Heart left ventricle (tissue), 16 donors: ENCODE data around the gene MEX3C. TPM values are rescaled to one million over a fixed set of nuclear protein-coding genes. Genes with fewer than 3 reads are reported as not detected.

ENCODE experiments used
- ATAC-seq, 4 donors: fragments of 200-7000 bp; cut with Tn5 transposase; one replicate each; pipeline ENCODE4 v1.9.1; 2020 to 2022; ENCODE audit warnings: moderate library complexity in 4 of 4, mild to moderate bottlenecking in 3 of 4, moderate number of reproducible peaks in 1 of 4
- DNase-seq, 5 donors: peaks; one replicate each; pipeline ENCODE4 v3.0.0-alpha.2; 2020
- H3K27ac ChIP-seq, 12 donors: fragments of 200-600 bp; sonication (generic) in 4 of 12; one replicate each; pipeline versions ENCODE4 v1.5.0 to v1.8.0; 2016 to 2022; ENCODE audit warnings: mild to moderate bottlenecking in 2 of 12
- H3K27me3 ChIP-seq, 9 donors: fragments of 200-600 bp; sonication (generic) in 2 of 9; one replicate each; pipeline versions ENCODE4 v1.5.1 to v1.8.0; 2016 to 2022; ENCODE audit warnings: mild to moderate bottlenecking in 3 of 9
- H3K36me3 ChIP-seq, 9 donors: fragments of 200-600 bp; sonication (generic) in 2 of 9; one replicate each; pipeline versions ENCODE4 v1.5.0 to v1.8.0; 2018 to 2022; ENCODE audit warnings: mild to moderate bottlenecking in 2 of 9
- H3K4me1 ChIP-seq, 12 donors: fragments of 200-600 bp; sonication (generic) in 4 of 12; one replicate each; pipeline versions ENCODE4 v1.5.0 to v1.8.0; 2016 to 2022; ENCODE audit warnings: mild to moderate bottlenecking in 3 of 12
- H3K4me3 ChIP-seq, 12 donors: fragments of 200-600 bp; sonication (generic) in 4 of 12; one replicate each; pipeline versions ENCODE4 v1.5.0 to v1.8.0; 2017 to 2022; ENCODE audit warnings: mild to moderate bottlenecking in 9 of 12, moderate library complexity in 4 of 12
- H3K9me3 ChIP-seq, 12 donors: fragments of 200-600 bp; sonication (generic) in 4 of 12; one replicate each; pipeline versions ENCODE4 v1.5.0 to v1.8.0; 2016 to 2022; ENCODE audit warnings: mild to moderate bottlenecking in 1 of 12
- POLR2A ChIP-seq, 2 donors: fragments of 450-650 bp; IDR thresholded peaks; one replicate each; pipeline ENCODE4 v1.6.1; 2017; ENCODE audit warnings: antibody characterized with exemption in 2 of 2, mild to moderate bottlenecking in 2 of 2, moderate library complexity in 2 of 2
- WGBS, 4 donors: extraction: QIAGEN DNeasy Blood & Tissue Kit in 2 of 4; methylation state at CpG; one replicate each; pipeline versions ENCODE4 v1.1.5 to v1.1.7; 2013 to 2018; 5-methylcytosine and 5-hydroxymethylcytosine counted together
- intact Hi-C, 10 donors: fragments of 100-400 bp; cut with DNase I; formaldehyde crosslinking; loops; one replicate each; pipeline versions ENCODE4 v1.11.1 to v1.14.2; 2022
- polyA plus RNA-seq, 2 donors: library from polyadenylated mRNA; stranded (reverse); fragments of 200-250 nt; gene quantifications; one replicate each; pipeline ENCODE4 v1.2.3, GENCODE V29; 2013
- total RNA-seq, 9 donors: library from RNA; depleted of rRNA in 2 of 9; stranded (reverse); fragments of >200 nt in 2 of 9; fragmentation: NEBNext Ultra II Directional in 3 of 9; extraction: Animal tissue kit (Norgen Biotek cat#: 25700) in 3 of 9; gene quantifications; one replicate each; pipeline versions ENCODE4 v1.1.0 to v1.2.4, GENCODE V29; 2016 to 2023
- TF ChIP-seq, protein P1 (sequence below), 12 donors: fragments of 200-600 bp; sonication (generic) in 4 of 12; IDR thresholded peaks; one replicate each; pipeline versions ENCODE4 v1.5.0 to v1.8.0; 2018 to 2022; ENCODE audit warnings: antibody characterized with exemption in 12 of 12, mild to moderate bottlenecking in 5 of 12
- donor health status: ischemic (EF 13 %, LVEDD 7.1; RV severe dilation, severe dysfunction).
- donor health status: healthy with polysubstance abuse.
- donor health status: DM: no; HTN: yes; CAD: no.
- donor health status: DM: no; HTN: no; CAD: no.
- donor health status: ischemic (EF 25% LVEDD 6.9; RV normal size, moderate dysfunction).
- donor health status: ischemic (EF 25% LVEDD 5.7; RV mildly dilated, moderate dysfunction).
- donor health status: healthy.
- donor health status: DM: yes; HTN: yes; CAD: no.
- donor health status: ischemic (EF 35%, LVEDD 5.7; RV mildly dilated, moderate dysfunction).
- donor health status: nonischemic (EF 11% LVEDD 7.7; RV severe dilation, severe dysfunction).
- donor health status: DM: yes; HTN: yes; CAD: no.
- donor health status: PGD.
- donor health status: ischemic (EF 29% LVEDD 5.4; RV normal size, mild dysfunction).
- donor health status: nonischemic (EF 23%, LVEDD 6.1; RV moderate dilation, normal function).

MEX3C gene
- total and polyA plus RNA-seq, 11 donors, result 6.2 to 28.2 (median 20.6) TPM

GRCh38 chr18:51196811-51197660, 445 bp downstream of the MEX3C start:
- ATAC-seq, result peak in 2 of 4 donors; percentile 3 to 7
- H3K27me3 ChIP-seq, result no peaks in the 10 kb centered on the region
- H3K4me3 ChIP-seq, result peak overlapping the region; percentile 64 to 99 (median 88)
- H3K4me1 ChIP-seq, result peaks cover 7 to 38% (median 34%) of the 10 kb centered on the region in 12 donors
- WGBS, 4 donors, result 0 to 1% (median 1%) methylated on average over 28 to 102 of the region's 102 CpGs
- no peaks in the 10 kb centered on the region for H3K36me3 ChIP-seq
- peak overlapping the region; percentile 92 to 99 (median 96) for H3K27ac ChIP-seq
- peaks cover 0 to 7% (median 0%) of the 10 kb centered on the region in 12 donors for H3K9me3 ChIP-seq
- peak; percentile 71 to 83 (median 74) for DNase-seq
- intact Hi-C loops, result loop anchor here in 3 of 10 donors (5.0 to 10.0 kb wide), 4 partner anchors 162 to 320 kb away; partner anchors contain the start of genes SMAD4 (in 2 of the 3), ELAC1 (in 1 of the 3) and ME2 (in 1 of the 3)
- peak; percentile 51 to 58 for TF ChIP-seq POLR2A (IDR thresholded peaks at IDR 0.05)
- TF ChIP-seq, protein P1, sequence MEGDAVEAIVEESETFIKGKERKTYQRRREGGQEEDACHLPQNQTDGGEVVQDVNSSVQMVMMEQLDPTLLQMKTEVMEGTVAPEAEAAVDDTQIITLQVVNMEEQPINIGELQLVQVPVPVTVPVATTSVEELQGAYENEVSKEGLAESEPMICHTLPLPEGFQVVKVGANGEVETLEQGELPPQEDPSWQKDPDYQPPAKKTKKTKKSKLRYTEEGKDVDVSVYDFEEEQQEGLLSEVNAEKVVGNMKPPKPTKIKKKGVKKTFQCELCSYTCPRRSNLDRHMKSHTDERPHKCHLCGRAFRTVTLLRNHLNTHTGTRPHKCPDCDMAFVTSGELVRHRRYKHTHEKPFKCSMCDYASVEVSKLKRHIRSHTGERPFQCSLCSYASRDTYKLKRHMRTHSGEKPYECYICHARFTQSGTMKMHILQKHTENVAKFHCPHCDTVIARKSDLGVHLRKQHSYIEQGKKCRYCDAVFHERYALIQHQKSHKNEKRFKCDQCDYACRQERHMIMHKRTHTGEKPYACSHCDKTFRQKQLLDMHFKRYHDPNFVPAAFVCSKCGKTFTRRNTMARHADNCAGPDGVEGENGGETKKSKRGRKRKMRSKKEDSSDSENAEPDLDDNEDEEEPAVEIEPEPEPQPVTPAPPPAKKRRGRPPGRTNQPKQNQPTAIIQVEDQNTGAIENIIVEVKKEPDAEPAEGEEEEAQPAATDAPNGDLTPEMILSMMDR (IDR thresholded peaks at IDR 0.05), result no peak

DNA sequence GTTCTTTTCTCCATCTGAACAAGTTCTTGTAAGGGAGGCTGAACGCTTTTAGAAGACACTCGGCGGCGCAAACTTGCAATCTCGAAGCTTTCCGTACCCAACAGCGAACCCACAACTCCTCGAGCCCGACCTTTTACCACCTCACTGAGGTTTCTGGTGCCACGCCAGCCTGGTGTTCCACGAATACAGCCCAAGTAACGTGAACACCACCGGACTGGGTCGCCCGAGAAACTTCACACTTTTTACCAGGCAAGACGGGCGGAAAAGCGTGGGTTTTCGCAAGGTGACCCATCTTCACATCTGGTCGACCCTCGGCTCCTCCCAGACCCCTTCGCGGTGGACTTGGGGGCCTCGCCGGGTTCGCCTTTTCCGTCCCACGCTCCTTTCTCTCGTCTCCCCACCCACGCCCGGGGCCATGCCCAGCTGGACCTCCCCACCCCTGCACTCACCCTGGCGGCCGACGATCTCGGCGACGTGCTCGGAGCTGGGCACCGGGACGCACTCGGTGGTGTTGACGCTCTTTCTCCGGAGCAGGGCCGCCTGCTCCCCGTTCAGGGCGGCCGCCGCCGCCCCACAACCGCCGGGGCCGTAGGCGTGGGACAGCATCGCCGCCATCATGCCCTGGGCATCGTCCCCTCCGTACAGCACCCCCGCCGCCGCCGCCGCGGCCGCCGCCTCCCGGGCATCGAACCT, 1.2 kb downstream of the MEX3C start:
- intact Hi-C loops, result loop anchor here in 3 of 10 donors (5.0 to 10.0 kb wide), 4 partner anchors 161 to 319 kb away; partner anchors contain the start of genes SMAD4 (in 2 of the 3), ELAC1 (in 1 of the 3) and ME2 (in 1 of the 3)
- Histone ChIP-seq H3K27ac (peak overlapping the region; percentile 92 to 99 (median 96)), H3K36me3 (no peaks in the 10 kb centered on the region), H3K9me3 (peaks cover 0 to 7% (median 0%) of the 10 kb centered on the region in 12 donors), H3K27me3 (no peaks in the 10 kb centered on the region), H3K4me1 (peaks cover 7 to 45% (median 41%) of the 10 kb centered on the region in 12 donors), H3K4me3 (peak overlapping the region; percentile 64 to 99 (median 88))
- DNase-seq (peak; percentile 35 to 75 (median 54)), ATAC-seq (peak in 2 of 4 donors; percentile 0 to 1)
- 0 to 1% (median 0%) methylated on average over 30 to 67 of the region's 67 CpGs for WGBS, 4 donors
- TF ChIP-seq POLR2A (IDR thresholded peaks at IDR 0.05), result no peak
- TF ChIP-seq, protein P1 (IDR thresholded peaks at IDR 0.05), result no peak

- ATAC-seq (no peak), DNase-seq (peak in 1 of 5 donors; percentile 14)
- H3K4me3 ChIP-seq, result peak overlapping the region; percentile 64 to 99 (median 88)
- H3K4me1 ChIP-seq, result peaks cover 7 to 52% (median 46%) of the 10 kb centered on the region in 12 donors
- H3K27ac ChIP-seq, result peak overlapping the region; percentile 92 to 99 (median 96)
- H3K36me3 ChIP-seq, result no peaks in the 10 kb centered on the region
- peaks cover 0 to 7% (median 0%) of the 10 kb centered on the region in 12 donors for H3K9me3 ChIP-seq
- no peaks in the 10 kb centered on the region for H3K27me3 ChIP-seq
- intact Hi-C loops, result loop anchor here in 3 of 10 donors (5.0 to 10.0 kb wide), 4 partner anchors 161 to 318 kb away; partner anchors contain the start of genes SMAD4 (in 2 of the 3), ELAC1 (in 1 of the 3) and ME2 (in 1 of the 3)
- 0 to 2% (median 1%) methylated on average over 13 of the region's 13 CpGs for WGBS, 4 donors
- TF ChIP-seq, protein P1 (IDR thresholded peaks at IDR 0.05), result no peak
- TF ChIP-seq POLR2A (IDR thresholded peaks at IDR 0.05), result no peak
Measured at GRCh38 chr18:51195451-51196117, 1.9 kb downstream of the MEX3C start.
